Left hindlimb (tissue), 1 donor: ENCODE data around the gene ATXN7L1.

Experiments used
- DNase-seq: peaks from one replicate; pipeline ENCODE4 v3.0.0-alpha.2; 2018

Gene ATXN7L1

GRCh38 chr7:105775580-105775979, 100.8 kb downstream of the ATXN7L1 start:
- no peak for DNase-seq

- DNase-seq, result no peak
These were observed 103.4 kb downstream of the ATXN7L1 start for GRCh38 chr7:105773030-105773460.

GRCh38 chr7:105769901-105770628, 106.3 kb downstream of the ATXN7L1 start:
- DNase-seq, result peak; percentile 46

GRCh38 chr7:105768898-105769507, 107.4 kb downstream of the ATXN7L1 start:
- no peak for DNase-seq

- DNase-seq, result no peak
These were observed 108.3 kb downstream of the ATXN7L1 start for GRCh38 chr7:105768117-105768516.

- no peak for DNase-seq
These were observed 109.9 kb downstream of the ATXN7L1 start for GRCh38 chr7:105766421-105767073.

- no peak for DNase-seq
These were observed 110.6 kb downstream of the ATXN7L1 start for GRCh38 chr7:105765846-105766245.

- no peak for DNase-seq
These were observed 111.9 kb downstream of the ATXN7L1 start for GRCh38 chr7:105764506-105764905.

- no peak for DNase-seq
These were observed 115.6 kb downstream of the ATXN7L1 start for GRCh38 chr7:105760551-105761447.

- DNase-seq, result no peak
These were observed 116.5 kb downstream of the ATXN7L1 start for GRCh38 chr7:105759670-105760550.

- no peak for DNase-seq
These were observed 120.0 kb downstream of the ATXN7L1 start for GRCh38 chr7:105756367-105756766.

- DNase-seq, result no peak
These were observed 123.6 kb downstream of the ATXN7L1 start for GRCh38 chr7:105752671-105753275.

GRCh38 chr7:105751054-105751453, 125.3 kb downstream of the ATXN7L1 start:
- no peak for DNase-seq

- no peak for DNase-seq
These were observed 127.7 kb downstream of the ATXN7L1 start for GRCh38 chr7:105748701-105749100.

GRCh38 chr7:105745681-105746330, 130.6 kb downstream of the ATXN7L1 start:
- no peak for DNase-seq

- DNase-seq, result no peak
These were observed 132.1 kb downstream of the ATXN7L1 start for GRCh38 chr7:105744258-105744657.

GRCh38 chr7:105743351-105744090, 132.9 kb downstream of the ATXN7L1 start:
- no peak for DNase-seq

- DNase-seq, result no peak
These were observed 133.6 kb downstream of the ATXN7L1 start for GRCh38 chr7:105742787-105743186.

- DNase-seq, result no peak
These were observed 134.4 kb downstream of the ATXN7L1 start for GRCh38 chr7:105741982-105742381.

GRCh38 chr7:105738133-105738532, 138.3 kb downstream of the ATXN7L1 start:
- no peak for DNase-seq
